Measurements from ENCODE around the gene KRT85. TPM values are rescaled to one million over a fixed set of nuclear protein-coding genes. Genes with fewer than 3 reads are reported as not detected.

Gene KRT85
- polyA plus RNA-seq, 1 donor (not counting 4 experiments of a cell fraction or from before 2014, with no cell fraction given), result not detected

- no peaks in the 10 kb centered on the region for H3K9me1 ChIP-seq (ENCODE audit: control insufficient read depth, extremely low read depth, insufficient read depth, low read length)
- no peak overlapping the region for H3K4me3 ChIP-seq (ENCODE audit: control insufficient read depth in 2 of 3, extremely low read depth in 1 of 3, insufficient read depth in 2 of 3, low read depth in 1 of 3, low read length in 3 of 3)
- no peaks in the 10 kb centered on the region for H3K79me2 ChIP-seq (ENCODE audit: control insufficient read depth, insufficient read depth, low read length)
- H4K20me1 ChIP-seq (ENCODE audit: control insufficient read depth, extremely low read depth, insufficient read depth, low read length), result no peaks in the 10 kb centered on the region
- dilution Hi-C loops (cut with MboI; ENCODE audit: extremely low pct_ligation_motif_present, low sequenced_read_pairs), result no loop called here
- H3K27me3 ChIP-seq (ENCODE audit: control insufficient read depth, extremely low read depth, insufficient read depth, low read length), result peaks cover 22% of the 10 kb centered on the region
- no peak overlapping the region for H3K27ac ChIP-seq (ENCODE audit: control insufficient read depth, insufficient read depth, low read length)
- no peak for FAIRE-seq
- TF ChIP-seq CTCF (optimal IDR thresholded peaks at IDR 0.05 in 1 of 3, IDR thresholded peaks at IDR 0.05 in 1 of 3, conservative IDR thresholded peaks at IDR 0.05 in 1 of 3; ENCODE audit: extremely low read depth in 1 of 3, insufficient read depth in 2 of 3, low read length in 3 of 3) (no peak), EZH2 (IDR thresholded peaks at IDR 0.05; ENCODE audit: low read length) (no peak)
- no peak overlapping the region for H2AFZ ChIP-seq (ENCODE audit: control insufficient read depth, low read length)
- H3K4me2 ChIP-seq (ENCODE audit: control insufficient read depth, extremely low read depth, insufficient read depth, low read depth, low read length), result no peak overlapping the region
- H3K4me1 ChIP-seq (ENCODE audit: control insufficient read depth, extremely low read depth, insufficient read depth, low read length), result peaks cover 5% of the 10 kb centered on the region
- no peak for DNase-seq (ENCODE audit: low read depth, low spot score)
- H3K9me3 ChIP-seq (ENCODE audit: control insufficient read depth, low read depth, low read length), result no peaks in the 10 kb centered on the region
- no peaks in the 10 kb centered on the region for H3K36me3 ChIP-seq (ENCODE audit: control insufficient read depth in 2 of 2, extremely low read depth in 1 of 2, insufficient read depth in 2 of 2, low read length in 2 of 2)
- H3K9ac ChIP-seq (ENCODE audit: control insufficient read depth, extremely low read depth, insufficient read depth, low read length), result no peak overlapping the region
These were observed 53.8 kb downstream of the KRT85 start for GRCh38 chr12:52313461-52313860.

- DNase-seq (ENCODE audit: low read depth, low spot score) (no peak), FAIRE-seq (no peak)
- H3K9me1 ChIP-seq (ENCODE audit: control insufficient read depth, extremely low read depth, insufficient read depth, low read length), result no peaks in the 10 kb centered on the region
- no peak overlapping the region for H2AFZ ChIP-seq (ENCODE audit: control insufficient read depth, low read length)
- H3K27me3 ChIP-seq (ENCODE audit: control insufficient read depth, extremely low read depth, insufficient read depth, low read length), result peaks cover 30% of the 10 kb centered on the region
- H3K27ac ChIP-seq (ENCODE audit: control insufficient read depth, insufficient read depth, low read length), result no peak overlapping the region
- H4K20me1 ChIP-seq (ENCODE audit: control insufficient read depth, extremely low read depth, insufficient read depth, low read length), result no peaks in the 10 kb centered on the region
- H3K4me2 ChIP-seq (ENCODE audit: control insufficient read depth, extremely low read depth, insufficient read depth, low read depth, low read length), result no peak overlapping the region
- dilution Hi-C loops (cut with MboI; ENCODE audit: extremely low pct_ligation_motif_present, low sequenced_read_pairs), result no loop called here
- H3K4me1 ChIP-seq (ENCODE audit: control insufficient read depth, extremely low read depth, insufficient read depth, low read length), result peaks cover 12% of the 10 kb centered on the region
- no peaks in the 10 kb centered on the region for H3K79me2 ChIP-seq (ENCODE audit: control insufficient read depth, insufficient read depth, low read length)
- no peaks in the 10 kb centered on the region for H3K36me3 ChIP-seq (ENCODE audit: control insufficient read depth in 2 of 2, extremely low read depth in 1 of 2, insufficient read depth in 2 of 2, low read length in 2 of 2)
- H3K9me3 ChIP-seq (ENCODE audit: control insufficient read depth, low read depth, low read length), result no peaks in the 10 kb centered on the region
- no peak overlapping the region for H3K4me3 ChIP-seq (ENCODE audit: control insufficient read depth in 2 of 3, extremely low read depth in 1 of 3, insufficient read depth in 2 of 3, low read depth in 1 of 3, low read length in 3 of 3)
- no peak overlapping the region for H3K9ac ChIP-seq (ENCODE audit: control insufficient read depth, extremely low read depth, insufficient read depth, low read length)
- TF ChIP-seq CTCF (optimal IDR thresholded peaks at IDR 0.05 in 1 of 3, IDR thresholded peaks at IDR 0.05 in 1 of 3, conservative IDR thresholded peaks at IDR 0.05 in 1 of 3; ENCODE audit: extremely low read depth in 1 of 3, insufficient read depth in 2 of 3, low read length in 3 of 3), result no peak
These were observed 55.2 kb downstream of the KRT85 start for GRCh38 chr12:52312086-52312485.

Measured in keratinocyte (primary cell).